ENCODE data around the gene FRS2. TPM values are rescaled to one million over a fixed set of nuclear protein-coding genes. Genes with fewer than 3 reads are reported as not detected.

FRS2 gene
- total and polyA plus RNA-seq, 10 donors, result 3.4 to 51.7 (median 26.5) TPM

- Histone ChIP-seq H3K27me3 (replicated peaks in 1 of 7) (no peaks in the 10 kb centered on the region), H3K36me3 (no peaks in the 10 kb centered on the region), H3K4me3 (no peak overlapping the region), H3K4me1 (peaks cover 10 to 90% (median 23%) of the 10 kb centered on the region in 6 donors), H3K27ac (no peak overlapping the region), H3K9me3 (no peaks in the 10 kb centered on the region)
- WGBS, 5 donors, result 91 to 97% (median 95%) methylated on average over 1 of the region's 1 CpG
- intact Hi-C loops (cut with DNase I; ENCODE audit: low total_unique reads), result no loop called here
- TF ChIP-seq POLR2AphosphoS5 (IDR thresholded peaks at IDR 0.05) (no peak), CTCF (IDR thresholded peaks at IDR 0.05 in 8 of 11, conservative IDR thresholded peaks at IDR 0.05 in 3 of 11) (no peak), POLR2A (IDR thresholded peaks at IDR 0.05) (no peak)
- DNase-seq, result no peak
These were observed 39.1 kb downstream of the FRS2 start for GRCh38 chr12:69509308-69509736.

GRCh38 chr12:69509904-69510827, 40.0 kb downstream of the FRS2 start:
- no peaks in the 10 kb centered on the region for H3K36me3 ChIP-seq
- H3K27me3 ChIP-seq (replicated peaks in 1 of 7), result no peaks in the 10 kb centered on the region
- no peak overlapping the region for H3K4me3 ChIP-seq
- intact Hi-C loops (cut with DNase I; ENCODE audit: low total_unique reads), result no loop called here
- WGBS, 5 donors, result 78 to 84% (median 82%) methylated on average over 5 of the region's 5 CpGs
- no peak for TF ChIP-seq CTCF (IDR thresholded peaks at IDR 0.05 in 8 of 11, conservative IDR thresholded peaks at IDR 0.05 in 3 of 11)
- no peak for TF ChIP-seq POLR2A (IDR thresholded peaks at IDR 0.05)
- no peak for TF ChIP-seq POLR2AphosphoS5 (IDR thresholded peaks at IDR 0.05)
- H3K27ac ChIP-seq, result no peak overlapping the region
- peaks cover 7 to 90% (median 23%) of the 10 kb centered on the region in 6 donors for H3K4me1 ChIP-seq
- H3K9me3 ChIP-seq, result no peaks in the 10 kb centered on the region
- no peak for DNase-seq

GRCh38 chr12:69511016-69511415, 40.8 kb downstream of the FRS2 start:
- intact Hi-C loops (cut with DNase I; ENCODE audit: low total_unique reads), result no loop called here
- H3K27me3 ChIP-seq (replicated peaks in 1 of 7), result no peaks in the 10 kb centered on the region
- 91 to 98% (median 94%) methylated on average over 1 of the region's 1 CpG for WGBS, 5 donors

GRCh38 chr12:69511469-69512267, 41.5 kb downstream of the FRS2 start:
- H3K9me3 ChIP-seq, result no peaks in the 10 kb centered on the region

More at GRCh38 chr12:69511016-69511415, 40.8 kb downstream of the FRS2 start:
- H3K4me3 ChIP-seq, result no peak overlapping the region
- no peak overlapping the region for H3K27ac ChIP-seq
- TF ChIP-seq POLR2AphosphoS5 (IDR thresholded peaks at IDR 0.05) (no peak), POLR2A (IDR thresholded peaks at IDR 0.05) (no peak)
- H3K9me3 ChIP-seq, result no peaks in the 10 kb centered on the region
- H3K4me1 ChIP-seq, result peaks cover 6 to 89% (median 23%) of the 10 kb centered on the region in 6 donors
- no peaks in the 10 kb centered on the region for H3K36me3 ChIP-seq
- DNase-seq, result no peak

More at GRCh38 chr12:69511469-69512267, 41.5 kb downstream of the FRS2 start:
- WGBS, 5 donors, result 87 to 95% (median 92%) methylated on average over 6 of the region's 6 CpGs
- no peak for DNase-seq
- intact Hi-C loops (cut with DNase I; ENCODE audit: low total_unique reads), result no loop called here
- Histone ChIP-seq H3K27me3 (replicated peaks in 1 of 7) (no peaks in the 10 kb centered on the region), H3K4me3 (no peak overlapping the region), H3K36me3 (no peaks in the 10 kb centered on the region), H3K4me1 (peaks cover 4 to 83% (median 23%) of the 10 kb centered on the region in 6 donors), H3K27ac (no peak overlapping the region)
- no peak for TF ChIP-seq CTCF (IDR thresholded peaks at IDR 0.05 in 8 of 11, conservative IDR thresholded peaks at IDR 0.05 in 3 of 11)

Data from spleen (tissue), 11 donors.